GM19324 (cell line): Measurements from ENCODE around the gene FCHSD2.
"Not testable (repeated sequence)": the region's sequence is repeated elsewhere in the genome, so short reads cannot be mapped to it uniquely, and the experiment has no call there.

ENCODE experiments used
- ATAC-seq: cut with Tn5 transposase; IDR thresholded peaks from one replicate; pipeline ENCODE4 v1.9.1; 2021; ENCODE audit warnings: mild to moderate bottlenecking, moderate library complexity; ENCODE audit not compliant: unreplicated experiment, low FRiP score

Gene FCHSD2

DNA sequence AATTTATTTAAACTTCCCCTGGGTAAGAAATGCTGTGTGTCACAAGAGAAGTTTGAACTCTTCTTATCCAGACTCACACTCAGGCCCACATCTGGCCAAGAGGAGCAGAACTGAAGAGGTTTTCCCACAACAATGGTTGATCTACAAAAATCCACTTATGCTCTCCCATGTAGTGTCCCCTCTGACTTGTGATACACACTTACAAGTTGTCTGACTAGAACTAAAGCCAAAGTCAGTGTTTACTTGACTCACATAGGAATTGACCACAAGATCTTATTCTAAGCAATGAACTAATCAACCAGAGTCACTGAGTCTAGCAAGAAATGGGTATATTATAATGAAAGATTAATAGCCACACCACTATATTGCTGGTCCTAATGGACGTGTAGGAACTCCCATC lies 194.9 kb downstream of the FCHSD2 start:
- ATAC-seq = no peak

DNA sequence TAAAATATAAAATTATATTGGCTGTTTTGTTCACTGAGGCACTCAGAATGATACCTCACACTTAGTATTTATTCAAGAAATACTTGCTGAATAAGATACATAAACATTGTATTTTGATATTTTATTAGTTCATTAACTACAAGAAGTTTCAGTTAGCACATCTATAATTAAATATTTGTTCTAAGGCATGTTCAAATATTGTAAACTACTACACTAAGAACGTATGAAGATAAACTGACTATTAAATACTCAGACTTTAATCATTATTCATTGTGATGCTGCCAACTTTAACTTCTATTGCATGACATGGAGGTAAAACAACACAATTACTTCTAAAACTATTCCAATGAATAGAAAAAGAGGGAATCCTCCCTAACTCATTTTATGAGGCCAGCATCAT lies 198.5 kb downstream of the FCHSD2 start:
- no peak for ATAC-seq

- no peak for ATAC-seq
These were observed 201.7 kb downstream of the FCHSD2 start for GRCh38 chr11:72940417-72940816.

GRCh38 chr11:72939031-72939430 lies 203.1 kb downstream of the FCHSD2 start:
- ATAC-seq = no peak

DNA sequence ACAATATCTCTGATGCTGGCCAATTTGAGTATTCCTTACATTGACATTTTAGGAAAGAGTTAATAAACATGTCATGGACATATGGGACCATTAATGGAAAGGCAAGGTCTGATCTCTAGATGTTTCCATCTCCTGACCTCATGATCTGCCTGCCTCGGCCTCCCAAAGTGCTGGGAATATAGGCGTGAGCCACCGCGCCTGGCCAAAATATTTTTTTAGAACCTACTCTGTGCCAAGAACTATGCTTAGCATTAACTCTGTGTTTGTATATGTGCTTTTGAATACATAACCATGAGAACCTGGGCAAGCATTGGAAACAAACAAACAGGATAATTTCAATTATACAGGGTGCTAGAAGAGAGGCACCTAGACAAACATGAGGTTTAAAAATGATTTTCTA lies 204.7 kb downstream of the FCHSD2 start:
- ATAC-seq = no peak

DNA sequence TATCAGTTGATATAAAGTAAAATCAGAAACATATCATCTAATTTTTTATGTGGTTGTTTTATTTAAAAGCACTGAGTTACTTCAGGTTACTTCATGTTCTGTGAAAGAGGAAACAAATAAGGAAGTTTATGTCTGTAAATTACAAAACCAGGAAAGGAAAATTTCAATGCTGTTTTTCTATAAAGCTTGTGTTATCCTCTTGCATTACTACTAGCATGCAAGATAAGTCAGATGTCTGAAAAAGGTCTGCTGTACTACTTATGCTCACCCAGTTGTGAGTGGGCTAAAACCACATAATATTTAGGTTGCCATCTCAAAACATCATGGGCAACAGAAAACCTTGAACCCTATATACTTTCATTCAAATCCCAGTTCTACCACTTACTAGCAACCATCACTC lies 206.4 kb downstream of the FCHSD2 start:
- ATAC-seq = no peak

DNA sequence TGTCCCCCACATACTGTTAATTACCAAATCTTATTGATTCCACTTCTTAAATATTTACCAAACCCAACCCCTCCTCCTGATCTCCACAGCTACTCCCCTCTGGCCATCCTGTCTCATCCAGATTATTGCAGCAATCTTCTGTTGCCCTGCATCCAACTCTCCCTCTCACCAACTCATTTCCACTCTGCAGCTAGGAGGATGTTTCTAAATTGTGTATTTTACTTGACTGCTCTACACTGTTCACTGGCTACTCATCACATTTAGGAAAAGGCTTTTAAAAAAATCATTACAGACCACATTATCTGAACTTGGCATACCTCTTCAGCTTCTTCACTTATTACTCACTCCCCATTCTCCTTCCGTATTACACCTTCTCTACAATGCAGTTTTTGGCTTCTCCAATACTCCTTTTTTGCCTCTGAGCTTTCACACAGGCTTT lies 210.0 kb downstream of the FCHSD2 start:
- no peak for ATAC-seq

- no peak for ATAC-seq
These were observed 212.1 kb downstream of the FCHSD2 start for GRCh38 chr11:72930008-72930407.

GRCh38 chr11:72929256-72929655 lies 212.9 kb downstream of the FCHSD2 start:
- no peak for ATAC-seq

DNA sequence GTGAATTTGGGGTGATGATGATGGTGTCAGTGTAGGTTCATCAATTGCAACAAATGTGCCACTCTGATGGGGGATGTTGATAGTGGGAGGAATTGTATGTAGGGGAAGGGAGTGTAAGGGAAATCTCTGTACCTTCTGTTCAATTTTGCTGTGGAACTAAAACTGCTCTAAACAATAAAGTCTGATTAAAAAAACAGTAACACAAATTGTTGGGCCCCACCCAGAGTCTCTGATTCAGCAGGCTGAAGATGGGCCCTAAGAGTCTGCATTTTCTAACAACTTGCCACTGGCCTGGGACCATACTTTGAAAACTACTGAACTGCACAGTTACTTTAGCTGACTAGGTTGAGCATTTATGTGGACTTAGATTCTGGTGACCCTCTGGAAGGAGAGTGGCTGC lies 214.7 kb downstream of the FCHSD2 start:
- ATAC-seq = no peak

- ATAC-seq = no peak
These were observed 216.0 kb downstream of the FCHSD2 start for GRCh38 chr11:72926076-72926475.

DNA sequence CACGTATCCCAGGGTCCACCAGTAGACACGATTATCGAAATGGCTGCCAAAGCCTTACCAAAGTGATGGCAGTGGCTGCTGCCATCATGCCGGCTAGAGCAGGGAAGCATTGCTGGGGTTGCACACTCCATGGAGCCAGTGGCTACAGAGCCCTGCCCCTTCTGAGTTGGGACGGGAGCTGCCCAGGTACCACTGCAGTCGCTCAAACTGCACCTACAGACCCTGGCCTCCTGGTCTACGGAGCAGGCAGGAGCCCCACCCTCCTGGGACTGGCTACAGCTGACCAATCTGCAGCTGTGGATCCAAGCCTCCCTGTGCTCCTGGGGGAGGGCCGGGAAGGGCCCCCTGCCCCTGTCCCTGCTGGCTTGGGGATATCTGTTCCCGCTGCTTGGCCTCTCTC lies 216.5 kb downstream of the FCHSD2 start:
- ATAC-seq = no peak

DNA sequence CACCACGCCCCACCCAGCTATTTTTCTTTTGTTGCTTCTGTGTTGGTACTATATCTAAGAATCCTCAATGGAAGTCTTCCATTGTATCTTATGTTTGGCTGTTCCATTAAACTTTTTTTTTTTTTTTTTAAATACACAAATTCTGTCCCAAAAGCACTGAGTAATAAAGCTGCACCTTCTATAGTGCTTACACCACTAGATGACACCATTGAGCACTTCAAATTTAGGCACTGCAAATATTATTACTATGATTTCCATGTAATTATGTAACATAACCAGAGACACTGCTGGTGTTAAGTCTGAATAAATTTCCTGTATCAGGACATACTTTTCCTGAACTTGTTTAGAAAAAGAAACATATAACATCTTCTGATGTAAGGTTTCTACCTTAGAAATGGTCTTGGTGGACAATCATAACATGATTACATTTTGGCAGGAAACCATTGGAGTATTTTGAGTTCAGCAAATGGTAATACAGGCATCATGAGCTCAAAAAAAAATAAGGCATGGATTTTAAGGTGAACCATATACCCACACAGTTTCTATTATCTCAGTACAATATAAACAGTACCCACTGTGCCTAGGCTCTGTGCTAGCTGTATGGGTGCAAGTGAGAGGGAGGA lies 217.4 kb downstream of the FCHSD2 start:
- ATAC-seq = no peak

GRCh38 chr11:72921028-72921716 lies 220.9 kb downstream of the FCHSD2 start:
- ATAC-seq = no peak

DNA sequence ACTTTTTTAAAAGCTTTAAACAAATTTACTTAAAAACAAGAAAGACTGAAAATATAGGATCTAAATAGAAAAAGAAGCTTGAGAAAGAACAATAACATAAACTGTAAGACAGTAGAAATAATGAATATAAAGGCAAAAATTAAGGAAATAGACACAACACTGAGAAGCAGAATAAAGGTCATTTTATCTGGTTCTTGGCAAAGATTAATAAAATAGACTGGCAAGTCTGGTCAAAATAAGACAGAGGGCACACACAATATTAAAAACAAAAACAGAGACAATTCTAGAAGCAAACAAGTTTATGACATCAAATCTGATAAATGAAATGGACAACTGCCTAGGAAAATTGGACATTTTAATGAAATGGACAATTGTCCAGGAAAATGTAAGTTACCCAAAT lies 222.1 kb downstream of the FCHSD2 start:
- no peak for ATAC-seq

DNA sequence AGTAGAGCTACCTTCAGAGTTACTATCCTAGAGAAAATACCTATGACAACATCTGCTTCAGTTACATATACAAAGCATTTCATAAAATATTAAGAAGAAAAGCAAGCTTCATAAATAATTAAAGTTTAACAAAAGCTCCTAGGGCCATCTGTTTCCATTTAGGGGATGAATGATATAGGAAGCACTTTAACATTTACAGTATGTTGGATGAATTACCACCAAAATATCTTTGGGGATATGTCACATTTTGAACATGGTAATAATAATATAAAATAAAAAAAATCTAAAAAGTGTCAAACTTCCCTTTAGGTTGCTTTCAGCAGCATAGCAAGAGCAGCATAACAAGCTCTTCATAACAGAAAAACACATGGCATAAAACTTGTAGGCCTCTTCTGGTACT lies 223.3 kb downstream of the FCHSD2 start:
- ATAC-seq = no peak

DNA sequence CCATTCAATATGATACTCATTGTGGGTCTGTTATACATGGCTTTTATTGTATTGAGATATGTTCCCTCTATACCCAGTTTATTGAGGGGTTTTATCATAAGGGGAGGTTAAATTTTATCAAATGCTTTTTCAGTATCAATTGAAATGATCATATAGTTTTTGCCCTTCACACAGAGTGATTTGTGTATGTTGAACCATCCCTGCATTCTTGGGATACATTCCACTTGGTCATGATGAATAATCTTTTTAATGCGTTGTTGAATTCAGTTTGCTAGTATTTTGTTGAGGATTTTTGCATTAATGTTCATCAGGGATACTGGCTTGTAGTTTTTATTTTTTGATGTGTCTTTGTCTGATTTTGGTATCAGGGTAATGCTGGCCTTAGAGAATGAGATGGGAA lies 229.9 kb downstream of the FCHSD2 start:
- no peak for ATAC-seq

DNA sequence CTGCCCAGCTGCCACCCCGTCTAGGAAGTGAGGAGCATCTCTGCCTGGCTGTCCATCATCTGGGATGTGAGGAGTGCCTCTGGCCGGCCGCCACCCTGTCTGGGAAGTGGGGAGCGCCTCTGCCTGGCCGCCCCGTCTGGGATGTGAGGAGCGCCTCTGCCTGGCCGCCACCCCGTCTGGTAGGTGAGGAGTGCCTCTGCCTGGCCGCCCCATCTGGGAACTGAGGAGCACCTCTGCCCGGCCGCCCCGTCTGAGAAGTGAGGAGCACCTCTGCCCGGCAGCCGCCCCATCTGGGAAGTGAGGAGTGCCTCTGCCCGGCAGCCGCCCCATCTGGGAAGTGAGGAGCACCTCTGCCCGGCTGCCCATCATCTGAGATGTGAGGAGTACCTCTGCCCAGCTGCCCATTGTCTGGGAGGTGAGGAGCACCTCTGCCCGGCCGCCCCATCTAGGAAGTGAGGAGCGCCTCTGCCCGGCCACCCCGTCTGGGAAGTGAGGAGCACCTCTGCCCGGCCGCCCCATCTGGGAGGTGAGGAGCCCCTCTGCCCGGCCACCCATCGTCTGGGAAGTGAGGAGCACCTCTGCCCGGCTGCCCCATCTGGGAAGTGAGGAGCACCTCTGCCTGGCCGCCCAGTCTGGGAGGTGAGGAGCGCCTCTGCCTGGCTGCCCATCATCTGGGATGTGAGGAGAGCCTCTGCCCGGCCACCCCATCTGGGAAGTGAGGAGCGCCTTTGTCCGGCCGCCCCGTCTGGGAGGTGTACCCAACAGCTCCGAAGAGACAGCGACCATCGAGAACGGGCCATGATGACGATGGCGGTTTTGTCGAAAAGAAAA lies 232.3 kb downstream of the FCHSD2 start:
- not testable (repeated sequence) for ATAC-seq

GRCh38 chr11:72908032-72908676 lies 234.0 kb downstream of the FCHSD2 start:
- ATAC-seq = no peak

DNA sequence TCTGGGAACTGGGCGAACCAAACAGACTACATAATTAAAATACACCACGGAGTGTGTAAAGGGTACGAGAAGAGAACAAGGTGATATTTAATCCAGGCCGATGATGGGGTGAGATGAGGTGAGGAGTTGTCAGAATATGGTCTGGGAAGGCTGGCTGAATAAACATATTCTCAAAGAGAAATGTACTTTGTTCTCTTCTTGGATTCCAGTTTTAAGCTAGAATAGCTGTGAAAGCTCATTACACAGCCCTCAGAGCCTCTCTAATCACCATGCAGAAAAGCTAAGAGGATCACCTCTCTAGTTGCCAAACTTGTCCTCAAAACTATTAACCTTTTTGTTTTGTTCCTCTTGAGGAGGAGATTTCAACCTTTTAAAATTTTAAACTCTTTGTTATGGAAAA lies 238.1 kb downstream of the FCHSD2 start:
- ATAC-seq = no peak

GRCh38 chr11:72901374-72901773 lies 240.7 kb downstream of the FCHSD2 start:
- ATAC-seq = no peak
